Vagina (tissue), 2 donors: ENCODE results near the gene TMEM132C.

Experiments used
- CTCF ChIP-seq, 3 experiments: fragments of 450-650 bp in 2 of 3; fragments of 200-600 bp in 1 of 3; sonication (generic) in 1 of 3; IDR thresholded peaks; one replicate each; pipeline ENCODE4 v1.5.1; 2017 to 2019; ENCODE audit warnings: antibody characterized with exemption in 3 of 3, mild to moderate bottlenecking in 2 of 3, moderate library complexity in 2 of 3
- POLR2AphosphoS5 ChIP-seq, 2 donors: sonication (generic); formaldehyde crosslinking; IDR thresholded peaks; one replicate each; pipeline ENCODE4 v1.9.0; 2017; ENCODE audit warnings: antibody characterized with exemption in 2 of 2, mild to moderate bottlenecking in 2 of 2, low read depth in 1 of 2; ENCODE audit not compliant: insufficient read depth in 1 of 2

DNA sequence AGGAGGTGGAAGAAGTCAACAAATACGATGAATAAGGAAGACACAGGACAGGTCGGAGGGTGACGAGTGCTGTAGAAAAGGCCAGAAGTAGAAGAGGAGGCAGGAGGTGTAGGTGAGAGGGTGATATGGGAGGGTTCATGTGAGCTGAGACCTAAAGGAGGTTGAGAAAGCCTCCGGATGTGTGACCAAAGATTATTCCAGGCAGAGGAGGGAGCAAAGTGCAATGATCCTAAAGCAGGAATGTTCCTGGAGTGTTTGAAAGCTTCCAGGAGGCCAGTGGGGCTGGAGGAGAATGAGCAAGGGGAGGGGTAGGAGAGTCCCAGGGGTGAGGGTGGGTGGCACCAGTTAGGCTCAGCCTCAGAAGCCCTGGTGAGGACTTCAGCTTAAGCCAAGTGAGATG is 340.0 kb downstream of the TMEM132C start:
- no peak for TF ChIP-seq CTCF (IDR thresholded peaks at IDR 0.05)
- no peak for TF ChIP-seq POLR2AphosphoS5 (IDR thresholded peaks at IDR 0.05; ENCODE audit: insufficient read depth in 1 of 2, low read depth in 1 of 2)
